B cell (primary cell): Measurements from ENCODE around the gene BRINP3. TPM values are rescaled to one million over a fixed set of nuclear protein-coding genes. Genes with fewer than 3 reads are reported as not detected.

Experiments used
- ATAC-seq: fragments of 200-7000 bp; cut with Tn5 transposase; one replicate; pipeline ENCODE4 v1.10.0; 2021; ENCODE audit warnings: low read depth, mild to moderate bottlenecking, moderate number of reproducible peaks, moderate library complexity
- CTCF ChIA-PET: fragments of 350-600 bp; sonication (Branson Sonifier 250); formaldehyde crosslinking; loops from one replicate; lab custom pipeline; 2021; ENCODE audit warnings: antibody characterized with exemption, inconsistent platforms; lab: Charles Lee
- POLR2A ChIA-PET: fragments of 350-600 bp; sonication (Branson Sonifier 250); formaldehyde crosslinking; loops from one replicate; lab custom pipeline; 2021; ENCODE audit warnings: antibody characterized with exemption; lab: Charles Lee
- DNase-seq: peaks from one replicate; pipeline ENCODE4 v3.0.0; 2013
- H2AFZ ChIP-seq: 2 replicates; pipeline ENCODE4 v1.6.1; 2012; ENCODE audit warnings: mild to moderate bottlenecking, low read depth, low read length; ENCODE audit not compliant: insufficient read depth, poor library complexity, severe bottlenecking
- H3K27ac ChIP-seq, 2 donors: 1 replicate in 1 of 2; 2 replicates in 1 of 2; pipeline ENCODE4 v1.5.1; 2012 to 2013; ENCODE audit warnings: low read length in 2 of 2, mild to moderate bottlenecking in 2 of 2, moderate library complexity in 1 of 2
- H3K27me3 ChIP-seq, 4 experiments: fragments of 200-600 bp in 1 of 4; sonication (generic) in 1 of 4; replicated peaks in 1 of 4; 1 replicate in 2 of 4; 2 replicates in 2 of 4; pipeline versions ENCODE4 v1.6.1 to v1.7.0; 2013 to 2016; ENCODE audit warnings: low read length in 3 of 4, mild to moderate bottlenecking in 2 of 4, mixed read lengths in 1 of 4, moderate library complexity in 1 of 4; ENCODE audit not compliant: insufficient read depth in 4 of 4, control insufficient read depth in 3 of 4; ENCODE audit errors: control extremely low read depth in 1 of 4
- H3K36me3 ChIP-seq, 2 experiments: replicated peaks in 1 of 2; 1 replicate in 1 of 2; 2 replicates in 1 of 2; pipeline versions ENCODE4 v1.6.1 to v1.7.1; 2013; ENCODE audit warnings: low read length in 1 of 2; ENCODE audit not compliant: insufficient read depth in 2 of 2, control insufficient read depth in 1 of 2; ENCODE audit errors: control extremely low read depth in 1 of 2, extremely low read depth in 1 of 2
- H3K4me1 ChIP-seq, 2 donors: fragments of 200-600 bp in 1 of 2; sonication (generic) in 1 of 2; 1 replicate in 1 of 2; 2 replicates in 1 of 2; pipeline versions ENCODE4 v1.5.1 to v1.6.1; 2013 to 2017; ENCODE audit warnings: low read length in 2 of 2; ENCODE audit not compliant: control insufficient read depth in 2 of 2, insufficient read depth in 2 of 2
- H3K4me2 ChIP-seq: replicated peaks from 2 replicates; pipeline ENCODE3; 2012; ENCODE audit warnings: mild to moderate bottlenecking, low read depth, low read length; ENCODE audit not compliant: poor library complexity, severe bottlenecking
- H3K4me3 ChIP-seq, 5 experiments: fragments of 200-600 bp in 1 of 5; sonication (generic) in 1 of 5; 1 replicate in 3 of 5; 2 replicates in 2 of 5; pipeline versions ENCODE4 v1.5.1 to v1.7.0; 2011 to 2016; ENCODE audit warnings: low read length in 4 of 5, mild to moderate bottlenecking in 4 of 5, low read depth in 2 of 5, control low read depth in 1 of 5, moderate library complexity in 1 of 5; ENCODE audit not compliant: insufficient read depth in 1 of 5; ENCODE audit errors: control extremely low read depth in 1 of 5, extremely low read depth in 1 of 5
- H3K79me2 ChIP-seq: fragments of 200-600 bp; sonication (generic); one replicate; pipeline ENCODE4 v1.6.0; 2016; ENCODE audit warnings: low read length; ENCODE audit not compliant: control insufficient read depth, insufficient read depth
- H3K9ac ChIP-seq: fragments of 200-600 bp; sonication (generic); 2 replicates; pipeline ENCODE4 v1.6.1; 2017; ENCODE audit warnings: mild to moderate bottlenecking, low read length, moderate library complexity
- H3K9me3 ChIP-seq, 3 donors: one replicate each; pipeline versions ENCODE4 v1.6.1 to v1.7.1; 2013; ENCODE audit warnings: low read length in 2 of 3; ENCODE audit not compliant: control insufficient read depth in 2 of 3, insufficient read depth in 1 of 3; ENCODE audit errors: control extremely low read depth in 1 of 3
- H4K20me1 ChIP-seq: 2 replicates; pipeline ENCODE4 v1.6.0; 2012; ENCODE audit warnings: mild to moderate bottlenecking, low read length; ENCODE audit not compliant: insufficient read depth, control insufficient read depth, poor library complexity, severe bottlenecking
- H3K27ac Mint-ChIP-seq: one replicate; pipeline ENCODE4 v1.8.0; 2021; ENCODE audit warnings: mixed read lengths
- H3K27me3 Mint-ChIP-seq: one replicate; pipeline ENCODE4 v1.8.0; 2021; ENCODE audit warnings: mixed read lengths
- H3K4me1 Mint-ChIP-seq: one replicate; pipeline ENCODE4 v1.8.0; 2021; ENCODE audit warnings: mixed read lengths
- H3K4me3 Mint-ChIP-seq: one replicate; pipeline ENCODE4 v1.8.0; 2021; ENCODE audit warnings: mixed read lengths
- H3K9me3 Mint-ChIP-seq: one replicate; pipeline ENCODE4 v1.8.0; 2022; ENCODE audit warnings: mixed read lengths; ENCODE audit not compliant: insufficient read depth
- EZH2 ChIP-seq: IDR thresholded peaks from 2 replicates; pipeline ENCODE4 v1.6.1; 2012; ENCODE audit warnings: borderline replicate concordance, low read depth, mild to moderate bottlenecking, moderate library complexity, low read length; ENCODE audit not compliant: insufficient read depth, poor library complexity, severe bottlenecking
- WGBS: methylation state at CpG from one replicate; pipeline ENCODE4 v1.1.5; 2013; ENCODE audit warnings: missing lambda C conversion rate; ENCODE audit not compliant: insufficient coverage; 5-methylcytosine and 5-hydroxymethylcytosine counted together
- intact Hi-C: fragments of 100-400 bp; cut with micrococcal nuclease; formaldehyde crosslinking; loops from one replicate; pipeline ENCODE4 v1.10.0; 2022
- polyA plus RNA-seq: library from polyadenylated mRNA; depleted of rRNA; stranded (reverse); fragments of >200 nt; gene quantifications from 2 replicates; pipeline ENCODE4 v1.2.3, GENCODE V29; 2012
- total RNA-seq, 2 donors: library from RNA; stranded (reverse); fragments of 120-200 nt in 1 of 2; gene quantifications; 1 replicate in 1 of 2; 2 replicates in 1 of 2; pipeline versions ENCODE4 v1.2.3 to v1.2.4, GENCODE V29; 2013 to 2022
- TF ChIP-seq, protein P1 (sequence below): fragments of 200-600 bp; IDR thresholded peaks from one replicate; pipeline ENCODE4 v1.8.0; 2022; ENCODE audit warnings: antibody characterized with exemption, mild to moderate bottlenecking

BRINP3 gene
- total and polyA plus RNA-seq, 2 donors (not counting 1 experiment from before 2014, with no cell fraction given): not detected

DNA sequence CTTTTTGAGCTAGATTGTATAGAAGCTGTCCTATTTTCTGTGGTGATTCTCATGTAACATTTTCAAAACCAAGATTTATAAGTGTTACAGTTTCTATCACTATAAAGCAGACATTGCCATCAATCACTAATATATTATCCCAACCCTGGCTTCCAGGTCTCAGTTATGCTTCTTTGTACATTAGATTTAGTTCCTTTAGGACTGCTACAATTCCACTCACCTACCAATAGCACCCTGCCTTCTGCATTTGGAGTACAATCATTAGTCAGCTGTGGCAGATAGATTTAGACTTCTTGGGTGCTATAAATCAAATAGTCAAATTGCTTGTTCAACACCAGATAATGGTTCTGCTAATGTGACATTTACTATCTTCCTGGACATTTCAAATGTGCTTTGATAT lies 281.6 kb downstream of the BRINP3 start:
- DNase-seq: no peak
- H3K79me2 ChIP-seq: no peaks in the 10 kb centered on the region
- TF ChIP-seq EZH2: no peak
- TF ChIP-seq, protein P1, sequence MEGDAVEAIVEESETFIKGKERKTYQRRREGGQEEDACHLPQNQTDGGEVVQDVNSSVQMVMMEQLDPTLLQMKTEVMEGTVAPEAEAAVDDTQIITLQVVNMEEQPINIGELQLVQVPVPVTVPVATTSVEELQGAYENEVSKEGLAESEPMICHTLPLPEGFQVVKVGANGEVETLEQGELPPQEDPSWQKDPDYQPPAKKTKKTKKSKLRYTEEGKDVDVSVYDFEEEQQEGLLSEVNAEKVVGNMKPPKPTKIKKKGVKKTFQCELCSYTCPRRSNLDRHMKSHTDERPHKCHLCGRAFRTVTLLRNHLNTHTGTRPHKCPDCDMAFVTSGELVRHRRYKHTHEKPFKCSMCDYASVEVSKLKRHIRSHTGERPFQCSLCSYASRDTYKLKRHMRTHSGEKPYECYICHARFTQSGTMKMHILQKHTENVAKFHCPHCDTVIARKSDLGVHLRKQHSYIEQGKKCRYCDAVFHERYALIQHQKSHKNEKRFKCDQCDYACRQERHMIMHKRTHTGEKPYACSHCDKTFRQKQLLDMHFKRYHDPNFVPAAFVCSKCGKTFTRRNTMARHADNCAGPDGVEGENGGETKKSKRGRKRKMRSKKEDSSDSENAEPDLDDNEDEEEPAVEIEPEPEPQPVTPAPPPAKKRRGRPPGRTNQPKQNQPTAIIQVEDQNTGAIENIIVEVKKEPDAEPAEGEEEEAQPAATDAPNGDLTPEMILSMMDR: no peak

DNA sequence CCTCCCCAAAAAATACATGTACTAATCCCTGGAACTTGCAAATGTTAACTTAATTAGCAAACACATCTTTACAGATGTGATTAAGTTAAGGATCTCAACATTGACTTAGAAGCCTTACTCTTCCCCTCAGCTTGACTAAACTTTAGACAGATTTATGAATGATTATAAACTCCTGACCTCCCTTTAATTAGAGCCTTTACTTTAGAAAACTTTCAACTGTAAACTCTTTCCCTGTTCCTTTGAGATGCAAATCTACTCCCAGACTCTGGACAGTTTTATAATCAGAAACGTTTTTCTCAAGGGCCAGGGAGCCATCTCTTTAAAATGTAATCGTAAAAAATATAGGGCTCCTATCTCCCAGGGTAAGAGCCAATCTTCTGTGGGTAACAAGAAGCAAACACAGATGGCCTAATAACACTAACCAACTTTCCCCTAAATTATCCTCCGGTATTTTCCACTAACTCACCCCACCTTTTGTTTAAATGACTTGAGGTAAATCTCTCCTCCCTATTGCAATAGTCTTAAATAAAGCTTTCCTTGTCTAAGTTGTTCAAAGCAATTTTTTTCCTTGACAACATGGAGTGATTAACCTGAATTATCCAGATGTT lies 284.1 kb downstream of the BRINP3 start:
- ATAC-seq (no peak), DNase-seq (no peak)
- H3K4me3 ChIP-seq: no peak overlapping the region
- no peak overlapping the region for H3K27ac Mint-ChIP-seq
- H3K27me3 Mint-ChIP-seq: no peaks in the 10 kb centered on the region
- ChIA-PET POLR2A (no interaction called here), CTCF (no interaction called here)
- no peaks in the 10 kb centered on the region for H3K9me3 Mint-ChIP-seq
- H3K9me3 ChIP-seq: no peaks in the 10 kb centered on the region
- TF ChIP-seq, protein P1: no peak
- TF ChIP-seq EZH2: no peak
- no peak overlapping the region for H3K27ac ChIP-seq
- no peaks in the 10 kb centered on the region for H3K4me1 ChIP-seq
- H3K36me3 ChIP-seq: no peaks in the 10 kb centered on the region
- H3K4me2 ChIP-seq: no peak overlapping the region
- no peak overlapping the region for H3K9ac ChIP-seq
- no peaks in the 10 kb centered on the region for H4K20me1 ChIP-seq
- 13% methylated on average over 2 of the region's 3 CpGs for WGBS
- no peaks in the 10 kb centered on the region for H3K27me3 ChIP-seq
- intact Hi-C loops: no loop called here
- H2AFZ ChIP-seq: no peak overlapping the region
- no peaks in the 10 kb centered on the region for H3K79me2 ChIP-seq
- H3K4me3 Mint-ChIP-seq: no peak overlapping the region
- no peaks in the 10 kb centered on the region for H3K4me1 Mint-ChIP-seq

More for the DNA sequence above, 281.6 kb downstream of the BRINP3 start:
- ChIA-PET POLR2A (interaction anchor here (0.5 kb wide), 1 partner anchor 19 kb away, joined by 10 read pairs; no protein-coding TSS in a partner anchor), CTCF (no interaction called here)
- Mint-ChIP-seq H3K9me3 (peaks cover 4% of the 10 kb centered on the region), H3K27me3 (no peaks in the 10 kb centered on the region), H3K27ac (no peak overlapping the region), H3K4me1 (no peaks in the 10 kb centered on the region), H3K4me3 (no peak overlapping the region)
- H3K4me1 ChIP-seq: no peaks in the 10 kb centered on the region
- H3K4me2 ChIP-seq: no peak overlapping the region
- no peak overlapping the region for H3K9ac ChIP-seq
- H3K9me3 ChIP-seq: no peaks in the 10 kb centered on the region
- no peaks in the 10 kb centered on the region for H3K36me3 ChIP-seq
- H4K20me1 ChIP-seq: no peaks in the 10 kb centered on the region
- no peak for ATAC-seq
- H3K4me3 ChIP-seq: no peak overlapping the region
- no peaks in the 10 kb centered on the region for H3K27me3 ChIP-seq
- intact Hi-C loops: no loop called here
- no peak overlapping the region for H2AFZ ChIP-seq
- no peak overlapping the region for H3K27ac ChIP-seq
